Body of pancreas (tissue), 4 donors: Measurements from ENCODE around the gene NOG. TPM values are rescaled to one million over a fixed set of nuclear protein-coding genes. Genes with fewer than 3 reads are reported as not detected.
A peak's percentile ranks its signal among the peaks of the same experiment; 100 is the strongest.

Experiments
- ATAC-seq: fragments of 150-250 bp; one replicate; pipeline ENCODE4 v1.9.1; 2016
- DNase-seq, 4 donors: peaks; one replicate each; pipeline ENCODE4 v3.0.0-alpha.2; 2019
- H3K27ac ChIP-seq, 4 donors: fragments of 200-600 bp; sonication (generic); 1 replicate in 3 of 4; 2 replicates in 1 of 4; pipeline versions ENCODE4 v1.5.1 to v1.6.1; 2016 to 2019; ENCODE audit warnings: mild to moderate bottlenecking in 1 of 4, mixed read lengths in 1 of 4, moderate library complexity in 1 of 4
- H3K27me3 ChIP-seq, 2 donors: fragments of 200-600 bp; sonication (generic); one replicate each; pipeline ENCODE4 v1.6.0; 2016; ENCODE audit warnings: mild to moderate bottlenecking in 1 of 2
- H3K36me3 ChIP-seq, 2 donors: fragments of 200-600 bp; sonication (generic); replicated peaks in 1 of 2; 2 replicates each; pipeline ENCODE4 v1.5.1; 2016; ENCODE audit warnings: low read depth in 2 of 2; ENCODE audit not compliant: insufficient read depth in 1 of 2
- H3K4me1 ChIP-seq: fragments of 200-600 bp; sonication (generic); one replicate; pipeline ENCODE4 v1.6.0; 2016
- H3K4me3 ChIP-seq, 2 donors: fragments of 200-600 bp; sonication (generic); 1 replicate in 1 of 2; 2 replicates in 1 of 2; pipeline ENCODE4 v1.5.1; 2016 to 2019
- H3K9me3 ChIP-seq, 3 donors: fragments of 200-600 bp; sonication (generic); 1 replicate in 2 of 3; 2 replicates in 1 of 3; pipeline ENCODE4 v1.5.1; 2016
- CTCF ChIP-seq, 7 experiments: fragments of 450-650 bp in 4 of 7; fragments of 200-600 bp in 3 of 7; sonication (generic) in 3 of 7; IDR thresholded peaks; one replicate each; pipeline ENCODE4 v1.5.1; 2016 to 2019; ENCODE audit warnings: antibody characterized with exemption in 7 of 7
- POLR2A ChIP-seq, 3 donors: fragments of 450-650 bp; IDR thresholded peaks; one replicate each; pipeline ENCODE4 v1.6.1; 2016; ENCODE audit warnings: antibody characterized with exemption in 3 of 3, mild to moderate bottlenecking in 2 of 3
- WGBS, 2 donors: methylation state at CpG; one replicate each; pipeline ENCODE4 v1.1.5; 2017; 5-methylcytosine and 5-hydroxymethylcytosine counted together
- intact Hi-C: fragments of 100-400 bp; cut with DNase I; formaldehyde crosslinking; loops from one replicate; pipeline ENCODE4 v1.15.1; 2023
- total RNA-seq, 2 donors: library from RNA; depleted of rRNA; stranded (reverse); fragments of >200 nt; gene quantifications; one replicate each; pipeline ENCODE4 v1.1.0, GENCODE V29; 2016

NOG gene
- 1 to 10 TPM in 1 of 2 donors, not detected in 1; 3.0 TPM for total RNA-seq

- DNase-seq (peak; percentile 38 to 56 (median 53)), ATAC-seq (no peak)
- intact Hi-C loops = loop anchor here (5.0 kb wide), 1 partner anchor 124 kb away; no protein-coding TSS in a partner anchor
- peak within 1 kb of the TSS in 1 of 2 donors; percentile 18 for H3K4me3 ChIP-seq
- no peaks in the 10 kb centered on the region for H3K36me3 ChIP-seq
- H3K27me3 ChIP-seq = peaks cover 0 to 21% of the 10 kb centered on the region in 2 donors
- H3K9me3 ChIP-seq = no peaks in the 10 kb centered on the region
- 0 to 1% methylated on average over 14 to 71 of the region's 85 CpGs for WGBS, 2 donors
- no peak for TF ChIP-seq POLR2A (IDR thresholded peaks at IDR 0.05)
- no peak for TF ChIP-seq CTCF (IDR thresholded peaks at IDR 0.05)
- H3K27ac ChIP-seq = no peak within 1 kb of the TSS
- H3K4me1 ChIP-seq = peaks cover 47% of the 10 kb centered on the region
Measured at GRCh38 chr17:56593646-56594319, at the start of gene NOG. NOG (plus strand) TSS chr17:56593699; CDS start chr17:56594224, 525 bp downstream.

DNA sequence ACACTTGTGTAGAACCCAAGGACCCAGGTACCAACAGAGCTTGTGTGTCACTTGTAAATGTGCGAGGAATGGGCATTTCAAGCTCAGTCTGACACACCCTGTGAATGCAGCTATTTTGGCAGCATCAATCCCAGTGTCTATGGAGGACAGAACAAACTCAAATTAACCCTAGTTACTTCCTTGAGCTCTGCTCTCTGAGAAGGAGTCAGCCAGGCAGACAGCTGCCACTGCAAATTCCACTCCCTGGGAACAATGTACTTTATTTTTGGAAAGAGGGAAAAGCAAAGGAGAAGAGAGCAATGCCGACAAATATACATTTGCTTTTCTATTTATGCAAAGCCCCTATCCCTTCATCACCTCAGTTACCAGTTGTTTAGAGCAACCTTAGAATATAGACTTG, 48.4 kb upstream of the NOG start:
- Histone ChIP-seq H3K4me1 (no peaks in the 10 kb centered on the region), H3K27me3 (no peaks in the 10 kb centered on the region), H3K36me3 (no peaks in the 10 kb centered on the region), H3K9me3 (no peaks in the 10 kb centered on the region), H3K27ac (no peak overlapping the region), H3K4me3 (no peak overlapping the region)
- DNase-seq (no peak), ATAC-seq (no peak)
- WGBS, 2 donors = 45 to 46% methylated on average over 2 of the region's 2 CpGs
- intact Hi-C loops = no loop called here
- no peak for TF ChIP-seq CTCF (IDR thresholded peaks at IDR 0.05)
- TF ChIP-seq POLR2A (IDR thresholded peaks at IDR 0.05) = no peak

DNA sequence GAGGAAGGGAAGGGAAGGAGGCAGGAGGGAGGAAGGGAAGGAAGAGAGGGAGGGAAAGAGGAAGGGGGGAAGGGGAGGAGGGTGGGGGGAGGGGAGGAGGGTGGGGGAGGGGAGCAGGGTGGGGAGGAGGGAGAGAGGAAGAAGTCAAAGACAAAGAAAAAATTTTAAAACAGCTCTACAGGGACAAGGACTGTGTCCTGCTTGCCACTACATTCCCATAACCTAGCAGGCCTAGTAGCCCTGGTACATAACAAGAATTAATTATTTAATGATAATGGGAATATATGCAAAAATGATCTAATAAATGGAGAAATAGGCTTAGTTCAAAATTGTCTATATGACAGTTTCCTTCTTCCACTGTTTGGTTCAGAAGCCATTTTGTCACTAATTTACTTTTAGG, 47.6 kb upstream of the NOG start:
- ATAC-seq (no peak), DNase-seq (no peak)
- Histone ChIP-seq H3K4me3 (no peak overlapping the region), H3K9me3 (no peaks in the 10 kb centered on the region), H3K4me1 (no peaks in the 10 kb centered on the region), H3K27me3 (no peaks in the 10 kb centered on the region), H3K36me3 (no peaks in the 10 kb centered on the region), H3K27ac (no peak overlapping the region)
- TF ChIP-seq POLR2A (IDR thresholded peaks at IDR 0.05) = no peak
- no peak for TF ChIP-seq CTCF (IDR thresholded peaks at IDR 0.05)
- intact Hi-C loops = no loop called here

DNA sequence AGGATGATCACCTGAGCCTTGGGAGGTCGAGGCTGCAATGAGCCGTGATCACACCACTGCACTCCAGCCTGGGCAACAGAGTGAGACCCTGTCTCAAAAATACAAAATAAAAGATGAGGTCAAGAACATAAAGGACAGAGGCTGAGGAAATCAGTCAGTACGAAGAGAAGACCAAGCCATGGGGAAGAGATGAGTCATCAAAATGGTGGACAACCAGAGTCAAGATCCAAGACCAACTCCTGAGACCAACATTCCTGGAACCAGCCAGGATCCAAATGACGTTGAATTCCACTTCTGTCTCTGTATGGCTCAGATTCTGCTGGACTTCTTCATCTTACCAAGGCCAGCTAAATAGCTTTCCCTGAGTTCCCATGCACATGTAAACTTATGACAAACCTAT, 44.8 kb upstream of the NOG start:
- Histone ChIP-seq H3K27me3 (no peaks in the 10 kb centered on the region), H3K4me3 (no peak overlapping the region), H3K4me1 (no peaks in the 10 kb centered on the region), H3K27ac (no peak overlapping the region), H3K9me3 (no peaks in the 10 kb centered on the region), H3K36me3 (no peaks in the 10 kb centered on the region)
- DNase-seq = no peak
- TF ChIP-seq CTCF (IDR thresholded peaks at IDR 0.05) (no peak), POLR2A (IDR thresholded peaks at IDR 0.05) (no peak)
- no peak for ATAC-seq
- 77 to 79% methylated on average over 4 of the region's 4 CpGs for WGBS, 2 donors
- intact Hi-C loops = no loop called here

GRCh38 chr17:56549501-56549900, 44.0 kb upstream of the NOG start:
- Histone ChIP-seq H3K4me1 (no peaks in the 10 kb centered on the region), H3K27ac (no peak overlapping the region), H3K36me3 (no peaks in the 10 kb centered on the region), H3K9me3 (no peaks in the 10 kb centered on the region), H3K4me3 (no peak overlapping the region), H3K27me3 (no peaks in the 10 kb centered on the region)
- ATAC-seq = no peak
- intact Hi-C loops = no loop called here
- WGBS, 2 donors = 30 to 71% methylated on average over 1 of the region's 1 CpG
- no peak for TF ChIP-seq CTCF (IDR thresholded peaks at IDR 0.05)
- TF ChIP-seq POLR2A (IDR thresholded peaks at IDR 0.05) = no peak
- DNase-seq = no peak
